ENCODE data around the gene RPL18A.

RPL18A gene

DNA sequence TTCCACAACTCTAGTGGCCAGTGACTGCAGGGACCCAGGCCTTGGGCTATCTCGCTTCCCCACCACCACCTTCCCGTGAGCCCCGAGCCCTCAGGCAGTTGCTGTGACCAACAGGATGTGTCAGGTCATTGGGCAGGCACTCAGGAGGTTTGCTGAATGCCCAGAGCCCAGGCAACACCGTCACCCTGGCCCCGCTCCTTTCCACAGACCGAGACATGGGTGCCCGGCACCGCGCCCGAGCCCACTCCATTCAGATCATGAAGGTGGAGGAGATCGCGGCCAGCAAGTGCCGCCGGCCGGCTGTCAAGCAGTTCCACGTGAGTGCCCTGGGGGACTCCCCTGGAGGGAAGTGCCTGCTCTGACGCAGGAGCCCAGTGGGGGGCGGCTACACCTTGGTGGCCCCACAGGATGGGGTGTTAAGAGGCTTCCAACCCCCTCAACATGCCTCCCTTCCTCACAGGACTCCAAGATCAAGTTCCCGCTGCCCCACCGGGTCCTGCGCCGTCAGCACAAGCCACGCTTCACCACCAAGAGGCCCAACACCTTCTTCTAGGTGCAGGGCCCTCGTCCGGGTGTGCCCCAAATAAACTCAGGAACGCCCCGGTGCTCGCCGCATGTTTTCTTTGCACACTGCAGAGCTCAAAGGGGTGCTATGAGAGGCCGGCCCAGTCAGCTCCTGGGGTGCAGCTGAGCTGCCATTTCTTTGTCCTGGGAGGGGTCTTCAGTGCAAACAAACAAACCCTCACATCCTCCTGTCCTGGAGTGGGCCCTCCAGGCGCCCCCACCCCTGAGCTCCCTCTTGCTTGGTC is 3.2 kb downstream of the RPL18A start:
- no peak for DNase-seq (ENCODE audit: low read depth)
- no peak overlapping the region for H3K4me3 ChIP-seq (ENCODE audit: control insufficient read depth, low read depth, low read length)
- TF ChIP-seq, protein P1, sequence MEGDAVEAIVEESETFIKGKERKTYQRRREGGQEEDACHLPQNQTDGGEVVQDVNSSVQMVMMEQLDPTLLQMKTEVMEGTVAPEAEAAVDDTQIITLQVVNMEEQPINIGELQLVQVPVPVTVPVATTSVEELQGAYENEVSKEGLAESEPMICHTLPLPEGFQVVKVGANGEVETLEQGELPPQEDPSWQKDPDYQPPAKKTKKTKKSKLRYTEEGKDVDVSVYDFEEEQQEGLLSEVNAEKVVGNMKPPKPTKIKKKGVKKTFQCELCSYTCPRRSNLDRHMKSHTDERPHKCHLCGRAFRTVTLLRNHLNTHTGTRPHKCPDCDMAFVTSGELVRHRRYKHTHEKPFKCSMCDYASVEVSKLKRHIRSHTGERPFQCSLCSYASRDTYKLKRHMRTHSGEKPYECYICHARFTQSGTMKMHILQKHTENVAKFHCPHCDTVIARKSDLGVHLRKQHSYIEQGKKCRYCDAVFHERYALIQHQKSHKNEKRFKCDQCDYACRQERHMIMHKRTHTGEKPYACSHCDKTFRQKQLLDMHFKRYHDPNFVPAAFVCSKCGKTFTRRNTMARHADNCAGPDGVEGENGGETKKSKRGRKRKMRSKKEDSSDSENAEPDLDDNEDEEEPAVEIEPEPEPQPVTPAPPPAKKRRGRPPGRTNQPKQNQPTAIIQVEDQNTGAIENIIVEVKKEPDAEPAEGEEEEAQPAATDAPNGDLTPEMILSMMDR (conservative IDR thresholded peaks at IDR 0.05; ENCODE audit: control insufficient read depth, insufficient read depth, low read depth, low read length) = no peak

DNA sequence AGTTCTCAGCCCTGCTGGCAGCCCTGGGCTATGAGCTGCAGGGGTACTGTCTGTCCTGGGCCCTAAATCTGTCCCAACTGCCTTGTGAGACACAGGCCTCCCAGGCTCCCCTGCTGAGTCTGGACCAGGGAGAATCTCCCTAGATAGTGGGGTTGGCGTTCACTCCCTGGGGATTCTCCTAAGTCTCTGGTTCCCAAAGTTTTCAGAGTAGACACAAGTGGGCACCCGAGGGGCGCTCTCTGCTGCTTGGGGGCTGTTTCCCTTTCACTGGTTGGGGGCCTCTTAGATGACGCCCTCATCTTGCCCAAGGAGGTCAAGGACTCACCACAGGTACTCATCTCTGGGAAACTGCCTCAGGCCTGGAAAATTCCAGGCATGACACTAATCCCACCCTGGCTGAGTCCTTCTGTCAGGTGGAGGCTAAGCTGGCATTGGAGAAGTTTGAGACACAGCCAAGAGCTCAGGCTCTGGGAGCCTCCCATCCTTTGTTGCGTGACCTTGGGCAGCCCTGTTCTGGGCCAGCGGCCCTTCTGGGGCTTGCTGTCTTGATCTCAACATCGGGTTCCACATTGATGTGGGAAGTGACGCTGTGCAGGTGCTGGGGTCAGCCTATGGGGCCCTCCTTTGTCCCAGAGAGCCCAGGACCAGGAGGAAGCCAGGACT is 3.9 kb downstream of the RPL18A start:
- TF ChIP-seq, protein P1 (conservative IDR thresholded peaks at IDR 0.05; ENCODE audit: control insufficient read depth, insufficient read depth, low read depth, low read length) = no peak
- H3K4me3 ChIP-seq (ENCODE audit: control insufficient read depth, low read depth, low read length) = no peak overlapping the region
- no peak for DNase-seq (ENCODE audit: low read depth)

DNA sequence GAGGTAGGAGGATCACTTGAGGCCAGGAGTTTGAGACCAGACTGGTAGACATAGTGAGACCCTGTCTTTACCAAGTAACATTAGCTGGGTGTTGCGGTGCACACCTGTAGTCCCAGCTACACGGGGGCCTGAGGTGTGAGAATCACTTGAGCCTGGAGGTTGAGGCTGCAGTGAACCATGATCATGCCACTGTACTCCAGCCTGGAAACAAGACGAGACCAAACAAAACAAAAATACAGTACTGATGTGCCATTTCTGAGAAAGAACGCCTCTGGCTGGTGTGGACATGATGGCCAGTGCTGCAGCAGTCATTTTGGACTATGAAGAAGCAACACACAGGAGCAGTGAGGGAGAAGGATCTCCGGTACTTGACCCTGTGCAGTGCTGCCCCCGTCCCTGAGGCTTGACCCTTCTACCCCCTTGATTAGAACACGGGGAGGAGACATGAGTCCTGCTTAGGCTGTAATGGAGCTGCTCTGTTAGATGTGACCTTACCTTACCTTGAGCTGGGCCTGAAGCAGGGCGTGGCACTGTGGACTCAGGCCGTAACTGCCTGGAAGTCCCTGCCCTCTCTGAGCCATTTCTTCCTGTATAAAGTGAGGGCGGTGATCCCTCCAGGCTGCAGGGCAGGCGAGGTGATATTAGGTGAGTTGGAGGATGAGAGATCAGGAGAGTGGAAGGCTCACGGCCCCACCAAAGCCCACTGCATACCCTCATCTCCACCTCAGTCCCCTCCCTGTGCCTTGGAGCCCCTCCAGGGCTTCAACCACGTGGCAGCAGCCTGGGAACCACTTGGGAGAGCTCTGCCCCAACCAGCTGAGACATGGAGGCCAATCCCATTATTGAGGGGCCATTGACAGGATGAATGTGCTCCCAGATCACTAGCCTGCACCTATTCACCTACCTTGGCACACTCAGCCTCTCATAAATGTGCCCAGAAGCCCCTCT is 5.9 kb downstream of the RPL18A start:
- DNase-seq (ENCODE audit: low read depth) = no peak
- H3K4me3 ChIP-seq (ENCODE audit: control insufficient read depth, low read depth, low read length) = no peak overlapping the region
- TF ChIP-seq, protein P1 (conservative IDR thresholded peaks at IDR 0.05; ENCODE audit: control insufficient read depth, insufficient read depth, low read depth, low read length) = no peak

DNA sequence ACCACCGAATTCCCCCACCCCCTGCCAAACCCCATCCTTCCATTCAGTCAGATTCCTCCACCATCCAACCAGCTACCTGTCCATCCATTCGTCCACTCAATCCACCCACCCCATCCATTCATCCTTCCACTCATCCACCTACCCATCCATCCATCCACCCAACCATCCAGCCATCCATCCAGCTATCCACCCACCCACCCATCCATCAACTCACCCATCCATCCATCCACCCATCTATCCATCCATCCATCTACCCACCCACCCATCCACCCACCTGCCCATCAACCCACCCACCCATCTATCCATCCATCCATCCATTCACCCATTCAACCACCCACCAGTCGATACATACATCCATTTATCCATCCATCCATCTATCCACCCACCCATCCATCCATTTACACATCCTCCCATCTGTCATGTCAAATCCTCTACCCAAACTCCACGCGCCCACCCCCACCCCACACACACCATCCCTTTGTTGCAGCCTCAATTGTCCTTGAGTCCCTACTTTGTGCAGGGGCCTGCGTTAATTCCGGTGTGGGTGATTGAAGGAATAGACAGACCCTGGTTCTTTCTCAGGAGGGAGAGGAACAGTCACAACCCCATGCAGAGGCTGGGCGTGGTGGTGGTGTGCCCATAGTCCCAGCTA is 6.7 kb downstream of the RPL18A start:
- no peak for DNase-seq (ENCODE audit: low read depth)
- TF ChIP-seq, protein P1 (conservative IDR thresholded peaks at IDR 0.05; ENCODE audit: control insufficient read depth, insufficient read depth, low read depth, low read length) = no peak
- no peak overlapping the region for H3K4me3 ChIP-seq (ENCODE audit: control insufficient read depth, low read depth, low read length)

DNA sequence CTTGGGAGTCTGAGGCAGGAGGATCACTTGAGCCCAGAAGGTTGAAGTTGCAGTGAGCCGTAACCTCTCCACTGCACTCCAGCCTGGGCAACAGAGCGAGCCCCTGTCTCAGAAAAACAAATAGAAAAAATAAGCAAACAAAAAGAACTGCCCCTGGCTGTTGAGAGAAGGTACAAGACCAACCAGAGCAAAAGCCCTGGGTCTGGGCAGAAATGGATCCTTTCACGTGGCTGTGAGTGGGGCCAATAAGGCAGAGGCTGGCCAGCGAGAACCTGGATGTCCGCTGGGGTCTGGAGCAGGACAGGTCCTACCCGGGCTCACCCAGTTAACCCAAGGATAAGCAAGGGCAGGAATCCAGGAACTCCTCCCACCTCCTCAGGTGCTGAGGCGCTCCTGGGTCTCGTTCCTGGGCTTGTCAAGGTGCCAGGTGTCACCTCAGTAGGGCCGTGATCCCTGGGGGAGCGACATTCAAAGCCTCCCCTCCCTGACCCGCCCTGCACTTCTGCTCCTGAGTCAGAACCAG is 7.3 kb downstream of the RPL18A start:
- no peak for DNase-seq (ENCODE audit: low read depth)
- no peak overlapping the region for H3K4me3 ChIP-seq (ENCODE audit: control insufficient read depth, low read depth, low read length)
- TF ChIP-seq, protein P1 (conservative IDR thresholded peaks at IDR 0.05; ENCODE audit: control insufficient read depth, insufficient read depth, low read depth, low read length) = no peak

DNA sequence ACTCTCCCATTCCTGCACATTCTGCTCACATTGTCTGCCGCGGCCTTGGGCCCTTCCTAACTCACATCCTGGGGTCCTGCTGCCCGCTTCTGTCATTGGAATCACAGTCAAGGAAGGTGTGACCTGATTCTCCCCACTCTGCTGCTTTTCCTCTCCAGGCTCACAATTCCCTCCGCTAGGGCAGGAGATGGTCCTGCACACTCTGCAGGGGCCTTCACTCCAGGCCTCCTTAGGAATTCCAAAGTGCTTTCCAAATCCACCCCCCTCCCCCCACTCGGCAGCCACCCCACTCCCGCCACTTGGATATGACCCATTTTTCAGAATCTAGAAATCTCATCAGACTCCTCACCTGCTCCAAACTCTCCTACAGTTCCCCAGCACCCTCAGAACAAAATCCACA is 9.0 kb downstream of the RPL18A start:
- TF ChIP-seq, protein P1 (conservative IDR thresholded peaks at IDR 0.05; ENCODE audit: control insufficient read depth, insufficient read depth, low read depth, low read length) = no peak
- no peak overlapping the region for H3K4me3 ChIP-seq (ENCODE audit: control insufficient read depth, low read depth, low read length)
- DNase-seq (ENCODE audit: low read depth) = no peak
